ENCODE data around the gene TXLNG.
A peak's percentile ranks its signal among the peaks of the same experiment; 100 is the strongest.
"Not testable (repeated sequence)": the region's sequence is repeated elsewhere in the genome, so short reads cannot be mapped to it uniquely, and the experiment has no call there.

The TXLNG gene

GRCh38 chrX:16783452-16783851 is 2.8 kb upstream of the TXLNG start:
- TF ChIP-seq CTCF (IDR thresholded peaks at IDR 0.05; ENCODE audit: insufficient read depth, low read length) (no peak), POLR2AphosphoS5 (IDR thresholded peaks at IDR 0.05; ENCODE audit: low read depth) (no peak), GABPA (IDR thresholded peaks at IDR 0.05; ENCODE audit: low read depth) (no peak), REST (IDR thresholded peaks at IDR 0.05; ENCODE audit: insufficient replicate concordance, low read depth) (no peak), SPI1 (IDR thresholded peaks at IDR 0.05; ENCODE audit: borderline replicate concordance, low read depth) (no peak)
- DNase-seq (ENCODE audit: low read depth in 1 of 2, low spot score in 1 of 2): no peak

GRCh38 chrX:16784440-16784839 is 1.8 kb upstream of the TXLNG start:
- DNase-seq (ENCODE audit: low read depth in 1 of 2, low spot score in 1 of 2); H3K4me3 ChIP-seq (replicated peaks; ENCODE audit: insufficient read depth, low read length); H3K27me3 ChIP-seq (ENCODE audit: insufficient read depth, poor library complexity, severe bottlenecking); H3K27ac ChIP-seq (replicated peaks): not testable (repeated sequence)

More at GRCh38 chrX:16783452-16783851, 2.8 kb upstream of the TXLNG start:
- Histone ChIP-seq H3K27me3 (ENCODE audit: insufficient read depth, poor library complexity, severe bottlenecking) (no peaks in the 10 kb centered on the region), H3K4me3 (replicated peaks; ENCODE audit: insufficient read depth, low read length) (no peak overlapping the region), H3K27ac (replicated peaks) (no peak overlapping the region)

DNA sequence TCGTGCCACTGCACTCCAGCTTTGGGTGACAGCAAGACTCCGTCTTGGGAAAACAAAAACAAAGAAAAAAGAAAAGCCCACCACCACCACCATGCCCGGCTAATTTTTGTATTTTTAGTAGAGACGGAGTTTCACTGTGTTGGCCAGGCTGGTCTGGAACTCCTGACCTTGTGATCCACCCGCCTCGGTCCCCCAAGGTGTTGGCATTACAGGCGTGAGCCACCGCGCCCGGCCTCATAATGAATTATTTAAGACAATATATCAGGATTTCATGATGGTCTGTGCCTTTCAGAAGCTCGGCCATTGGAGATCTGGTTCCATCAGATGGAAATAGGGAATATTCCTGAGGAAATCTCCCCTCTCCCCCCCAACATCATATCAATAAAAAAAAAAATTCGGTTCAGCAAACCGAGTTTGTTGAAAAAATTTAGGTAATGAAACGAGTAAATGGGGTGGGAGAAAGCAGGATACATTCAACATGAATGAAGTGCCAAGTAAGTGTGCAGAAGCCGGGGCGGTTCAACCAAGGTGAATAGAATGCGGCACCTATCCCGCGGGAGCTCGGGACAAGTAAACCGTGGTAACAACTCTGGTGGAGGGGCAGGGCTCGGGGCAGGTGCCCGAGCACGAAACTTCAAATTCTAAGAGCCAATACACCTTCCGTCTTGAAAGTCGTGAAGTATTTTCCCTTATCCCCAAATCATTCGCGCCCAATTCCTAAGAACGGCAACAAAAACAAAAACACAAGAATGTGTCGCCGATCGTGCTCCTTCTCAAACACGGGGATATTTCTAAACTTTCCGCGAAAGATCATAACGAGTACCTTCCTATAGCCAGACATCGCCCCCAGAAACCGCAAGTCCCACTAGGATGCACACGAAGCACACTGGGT is 773 bp upstream of the TXLNG start:
- Histone ChIP-seq H3K4me3 (replicated peaks; ENCODE audit: insufficient read depth, low read length) (peak overlapping the region; percentile 69), H3K27ac (replicated peaks) (peak overlapping the region; percentile 38), H3K27me3 (ENCODE audit: insufficient read depth, poor library complexity, severe bottlenecking) (no peaks in the 10 kb centered on the region)
- no peak for TF ChIP-seq POLR2AphosphoS5 (IDR thresholded peaks at IDR 0.05; ENCODE audit: low read depth)
- TF ChIP-seq CTCF (IDR thresholded peaks at IDR 0.05; ENCODE audit: insufficient read depth, low read length): no peak
- no peak for TF ChIP-seq GABPA (IDR thresholded peaks at IDR 0.05; ENCODE audit: low read depth)
- no peak for TF ChIP-seq SPI1 (IDR thresholded peaks at IDR 0.05; ENCODE audit: borderline replicate concordance, low read depth)
- TF ChIP-seq REST (IDR thresholded peaks at IDR 0.05; ENCODE audit: insufficient replicate concordance, low read depth): no peak
- DNase-seq (ENCODE audit: low read depth in 1 of 2, low spot score in 1 of 2): peak in 1 of 2 experiments; percentile 5

DNA sequence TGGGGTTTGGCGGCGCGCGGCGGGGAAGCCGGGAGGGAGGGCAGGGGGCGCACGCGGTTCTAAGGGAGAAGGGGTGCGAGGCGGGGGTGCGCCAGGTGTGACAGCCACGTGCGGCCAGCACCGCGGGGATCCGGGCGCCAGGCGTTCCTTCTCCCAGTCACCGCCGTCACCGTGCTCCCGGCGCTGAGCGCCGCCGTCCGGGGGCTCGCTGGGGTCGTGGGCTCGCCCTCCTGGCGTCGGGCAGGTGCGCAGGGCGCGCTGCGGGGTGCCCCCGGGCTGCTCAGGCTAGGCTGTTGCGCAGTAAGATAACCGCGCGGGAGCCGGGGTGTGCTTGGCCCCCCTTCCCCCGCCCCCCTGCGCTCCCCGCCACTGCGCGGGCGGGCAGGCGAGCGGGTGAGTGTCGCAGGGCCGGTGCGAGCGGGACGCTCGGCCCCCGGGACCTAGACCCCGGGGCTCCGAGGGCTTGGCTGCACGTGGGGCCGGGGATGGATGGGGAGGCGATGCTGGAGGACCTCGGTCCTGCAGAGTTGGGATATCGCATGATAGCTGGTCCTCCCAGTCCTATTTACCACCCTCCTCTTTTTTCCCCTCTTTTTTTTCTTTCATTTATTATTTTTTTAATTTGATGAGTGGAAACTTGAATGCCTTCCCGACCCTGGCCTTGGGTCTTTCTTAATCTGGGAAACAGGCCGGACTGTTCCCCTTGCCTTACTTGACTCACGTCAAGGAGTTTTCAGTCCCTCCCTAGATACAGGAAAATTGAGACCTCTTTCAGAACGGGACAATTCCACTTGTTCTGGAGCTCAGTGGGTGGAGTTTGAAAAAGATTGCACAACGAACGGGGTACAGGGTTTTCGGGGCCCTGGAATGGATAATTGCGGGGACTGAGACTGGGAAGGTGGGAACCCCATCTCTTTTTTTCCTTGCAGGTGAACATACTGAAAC is 797 bp downstream of the TXLNG start:
- TF ChIP-seq POLR2AphosphoS5 (IDR thresholded peaks at IDR 0.05; ENCODE audit: low read depth) (no peak), REST (IDR thresholded peaks at IDR 0.05; ENCODE audit: insufficient replicate concordance, low read depth) (no peak), CTCF (IDR thresholded peaks at IDR 0.05; ENCODE audit: insufficient read depth, low read length) (no peak), GABPA (IDR thresholded peaks at IDR 0.05; ENCODE audit: low read depth) (no peak), SPI1 (IDR thresholded peaks at IDR 0.05; ENCODE audit: borderline replicate concordance, low read depth) (no peak)
- no peak for DNase-seq (ENCODE audit: low read depth in 1 of 2, low spot score in 1 of 2)
- peak overlapping the region; percentile 81 for H3K27ac ChIP-seq (replicated peaks)
- H3K4me3 ChIP-seq (replicated peaks; ENCODE audit: insufficient read depth, low read length): peak overlapping the region; percentile 69
- H3K27me3 ChIP-seq (ENCODE audit: insufficient read depth, poor library complexity, severe bottlenecking): no peaks in the 10 kb centered on the region

All from HL-60 (cell line).